HK-2 (cell line): Measurements from ENCODE around the gene TSPAN15.

ENCODE experiments used
- DNase-seq: peaks from one replicate; pipeline ENCODE4 v3.0.0-alpha.2; 2018; ENCODE audit not compliant: unreplicated experiment

TSPAN15 gene

GRCh38 chr10:69451209-69451783, at the start of gene TSPAN15:
Gene TSPAN15, plus strand, starts transcription at chr10:69451465. Its CDS starts 130 bp downstream, at chr10:69451595.
- DNase-seq, result peak; percentile 96

GRCh38 chr10:69402386-69402785, 48.9 kb upstream of the TSPAN15 start:
- DNase-seq, result no peak

- DNase-seq, result no peak
Observed at GRCh38 chr10:69403066-69403465, 48.2 kb upstream of the TSPAN15 start.

- DNase-seq, result no peak
Observed at GRCh38 chr10:69403519-69403918, 47.7 kb upstream of the TSPAN15 start.

- DNase-seq, result no peak
Observed at GRCh38 chr10:69404786-69405185, 46.5 kb upstream of the TSPAN15 start.

GRCh38 chr10:69405221-69405620, 46.0 kb upstream of the TSPAN15 start:
- DNase-seq, result no peak

- peak; percentile 46 for DNase-seq
Observed at GRCh38 chr10:69406302-69406811, 44.9 kb upstream of the TSPAN15 start.

- DNase-seq, result no peak
Observed at GRCh38 chr10:69406816-69407580, 44.3 kb upstream of the TSPAN15 start.

GRCh38 chr10:69407621-69408301, 43.5 kb upstream of the TSPAN15 start:
- no peak for DNase-seq

GRCh38 chr10:69408318-69409175, 42.7 kb upstream of the TSPAN15 start:
- DNase-seq, result peak; percentile 98

- DNase-seq, result no peak
Observed at GRCh38 chr10:69409176-69409495, 42.1 kb upstream of the TSPAN15 start.

- no peak for DNase-seq
Observed at GRCh38 chr10:69409968-69410367, 41.3 kb upstream of the TSPAN15 start.

GRCh38 chr10:69410487-69410886, 40.8 kb upstream of the TSPAN15 start:
- DNase-seq, result no peak

- DNase-seq, result no peak
Observed at GRCh38 chr10:69411476-69411875, 39.8 kb upstream of the TSPAN15 start.

GRCh38 chr10:69412232-69412790, 39.0 kb upstream of the TSPAN15 start:
- DNase-seq, result no peak

- DNase-seq, result peak; percentile 48
Observed at GRCh38 chr10:69413221-69413865, 37.9 kb upstream of the TSPAN15 start.

- no peak for DNase-seq
Observed at GRCh38 chr10:69414036-69415018, 36.9 kb upstream of the TSPAN15 start.

GRCh38 chr10:69415049-69415448, 36.2 kb upstream of the TSPAN15 start:
- no peak for DNase-seq

- DNase-seq, result no peak
Observed at GRCh38 chr10:69415951-69416350, 35.3 kb upstream of the TSPAN15 start.

- DNase-seq, result no peak
Observed at GRCh38 chr10:69416695-69417094, 34.6 kb upstream of the TSPAN15 start, which contains the start of gene TACR2. Gene TACR2, minus strand, starts transcription at chr10:69416918. Its CDS starts 595 bp downstream, at chr10:69416323.
